ENCODE data around the gene ATOH8.

The ATOH8 gene

GRCh38 chr2:85720533-85720932 is 33.3 kb upstream of the ATOH8 start:
- H3K27ac ChIP-seq (ENCODE audit: low read length), result no peak overlapping the region
- H3K36me3 ChIP-seq (ENCODE audit: control insufficient read depth in 1 of 2, insufficient read depth in 2 of 2, low read length in 2 of 2), result no peaks in the 10 kb centered on the region
- no peaks in the 10 kb centered on the region for H3K4me1 ChIP-seq (ENCODE audit: control insufficient read depth in 1 of 2, insufficient read depth in 2 of 2, low read length in 2 of 2)
- H3K27me3 ChIP-seq (ENCODE audit: low read depth, low read length), result no peaks in the 10 kb centered on the region
- H3K9me3 ChIP-seq (ENCODE audit: control insufficient read depth in 1 of 2, low read length in 2 of 2), result no peaks in the 10 kb centered on the region
- no peak overlapping the region for H3K4me3 ChIP-seq (ENCODE audit: low read depth in 1 of 2, low read length in 2 of 2)

- Histone ChIP-seq H3K27me3 (ENCODE audit: low read depth, low read length) (no peaks in the 10 kb centered on the region), H3K36me3 (ENCODE audit: control insufficient read depth in 1 of 2, insufficient read depth in 2 of 2, low read length in 2 of 2) (no peaks in the 10 kb centered on the region), H3K27ac (ENCODE audit: low read length) (no peak overlapping the region), H3K4me1 (ENCODE audit: control insufficient read depth in 1 of 2, insufficient read depth in 2 of 2, low read length in 2 of 2) (no peaks in the 10 kb centered on the region), H3K9me3 (ENCODE audit: control insufficient read depth in 1 of 2, low read length in 2 of 2) (no peaks in the 10 kb centered on the region), H3K4me3 (ENCODE audit: low read depth in 1 of 2, low read length in 2 of 2) (no peak overlapping the region)
These were observed 32.1 kb upstream of the ATOH8 start for GRCh38 chr2:85721641-85722040.

- H3K36me3 ChIP-seq (ENCODE audit: control insufficient read depth in 1 of 2, insufficient read depth in 2 of 2, low read length in 2 of 2), result no peaks in the 10 kb centered on the region
- no peak overlapping the region for H3K4me3 ChIP-seq (ENCODE audit: low read depth in 1 of 2, low read length in 2 of 2)
- no peak overlapping the region for H3K27ac ChIP-seq (ENCODE audit: low read length)
- H3K4me1 ChIP-seq (ENCODE audit: control insufficient read depth in 1 of 2, insufficient read depth in 2 of 2, low read length in 2 of 2), result no peaks in the 10 kb centered on the region
- H3K9me3 ChIP-seq (ENCODE audit: control insufficient read depth in 1 of 2, low read length in 2 of 2), result no peaks in the 10 kb centered on the region
- no peaks in the 10 kb centered on the region for H3K27me3 ChIP-seq (ENCODE audit: low read depth, low read length)
These were observed 31.3 kb upstream of the ATOH8 start for GRCh38 chr2:85722519-85722918.

GRCh38 chr2:85723707-85724360 is 30.0 kb upstream of the ATOH8 start:
- no peaks in the 10 kb centered on the region for H3K9me3 ChIP-seq (ENCODE audit: control insufficient read depth in 1 of 2, low read length in 2 of 2)

GRCh38 chr2:85724731-85725181 is 29.0 kb upstream of the ATOH8 start:
- Histone ChIP-seq H3K27ac (ENCODE audit: low read length) (no peak overlapping the region), H3K4me1 (ENCODE audit: control insufficient read depth in 1 of 2, insufficient read depth in 2 of 2, low read length in 2 of 2) (peaks cover 3 to 14% of the 10 kb centered on the region in 2 donors), H3K27me3 (ENCODE audit: low read depth, low read length) (no peaks in the 10 kb centered on the region), H3K4me3 (ENCODE audit: low read depth in 1 of 2, low read length in 2 of 2) (no peak overlapping the region), H3K9me3 (ENCODE audit: control insufficient read depth in 1 of 2, low read length in 2 of 2) (no peaks in the 10 kb centered on the region), H3K36me3 (ENCODE audit: control insufficient read depth in 1 of 2, insufficient read depth in 2 of 2, low read length in 2 of 2) (no peaks in the 10 kb centered on the region)

More at GRCh38 chr2:85723707-85724360, 30.0 kb upstream of the ATOH8 start:
- no peak overlapping the region for H3K4me3 ChIP-seq (ENCODE audit: low read depth in 1 of 2, low read length in 2 of 2)
- H3K27me3 ChIP-seq (ENCODE audit: low read depth, low read length), result no peaks in the 10 kb centered on the region
- peaks cover 3 to 7% of the 10 kb centered on the region in 2 donors for H3K4me1 ChIP-seq (ENCODE audit: control insufficient read depth in 1 of 2, insufficient read depth in 2 of 2, low read length in 2 of 2)
- H3K27ac ChIP-seq (ENCODE audit: low read length), result no peak overlapping the region
- H3K36me3 ChIP-seq (ENCODE audit: control insufficient read depth in 1 of 2, insufficient read depth in 2 of 2, low read length in 2 of 2), result no peaks in the 10 kb centered on the region

GRCh38 chr2:85725451-85725850 is 28.3 kb upstream of the ATOH8 start:
- H3K27me3 ChIP-seq (ENCODE audit: low read depth, low read length), result no peaks in the 10 kb centered on the region
- no peaks in the 10 kb centered on the region for H3K36me3 ChIP-seq (ENCODE audit: control insufficient read depth in 1 of 2, insufficient read depth in 2 of 2, low read length in 2 of 2)
- peaks cover 3 to 14% of the 10 kb centered on the region in 2 donors for H3K4me1 ChIP-seq (ENCODE audit: control insufficient read depth in 1 of 2, insufficient read depth in 2 of 2, low read length in 2 of 2)
- no peaks in the 10 kb centered on the region for H3K9me3 ChIP-seq (ENCODE audit: control insufficient read depth in 1 of 2, low read length in 2 of 2)
- H3K27ac ChIP-seq (ENCODE audit: low read length), result no peak overlapping the region
- no peak overlapping the region for H3K4me3 ChIP-seq (ENCODE audit: low read depth in 1 of 2, low read length in 2 of 2)

- Histone ChIP-seq H3K9me3 (ENCODE audit: control insufficient read depth in 1 of 2, low read length in 2 of 2) (no peaks in the 10 kb centered on the region), H3K4me1 (ENCODE audit: control insufficient read depth in 1 of 2, insufficient read depth in 2 of 2, low read length in 2 of 2) (peaks cover 3 to 14% of the 10 kb centered on the region in 2 donors), H3K27ac (ENCODE audit: low read length) (no peak overlapping the region), H3K36me3 (ENCODE audit: control insufficient read depth in 1 of 2, insufficient read depth in 2 of 2, low read length in 2 of 2) (no peaks in the 10 kb centered on the region), H3K27me3 (ENCODE audit: low read depth, low read length) (no peaks in the 10 kb centered on the region), H3K4me3 (ENCODE audit: low read depth in 1 of 2, low read length in 2 of 2) (no peak overlapping the region)
These were observed 26.0 kb upstream of the ATOH8 start for GRCh38 chr2:85727798-85728197.

GRCh38 chr2:85728342-85728741 is 25.4 kb upstream of the ATOH8 start:
- Histone ChIP-seq H3K27ac (ENCODE audit: low read length) (no peak overlapping the region), H3K4me1 (ENCODE audit: control insufficient read depth in 1 of 2, insufficient read depth in 2 of 2, low read length in 2 of 2) (peaks cover 3 to 14% of the 10 kb centered on the region in 2 donors), H3K36me3 (ENCODE audit: control insufficient read depth in 1 of 2, insufficient read depth in 2 of 2, low read length in 2 of 2) (no peaks in the 10 kb centered on the region), H3K27me3 (ENCODE audit: low read depth, low read length) (no peaks in the 10 kb centered on the region), H3K9me3 (ENCODE audit: control insufficient read depth in 1 of 2, low read length in 2 of 2) (no peaks in the 10 kb centered on the region), H3K4me3 (ENCODE audit: low read depth in 1 of 2, low read length in 2 of 2) (no peak overlapping the region)

GRCh38 chr2:85728883-85729824 is 24.6 kb upstream of the ATOH8 start:
- Histone ChIP-seq H3K4me3 (ENCODE audit: low read depth in 1 of 2, low read length in 2 of 2) (peak overlapping the region in 1 of 2 donors; percentile 8), H3K27ac (ENCODE audit: low read length) (no peak overlapping the region)

GRCh38 chr2:85729825-85730510 is 23.8 kb upstream of the ATOH8 start:
- H3K36me3 ChIP-seq (ENCODE audit: control insufficient read depth in 1 of 2, insufficient read depth in 2 of 2, low read length in 2 of 2), result no peaks in the 10 kb centered on the region
- no peak overlapping the region for H3K27ac ChIP-seq (ENCODE audit: low read length)
- no peak overlapping the region for H3K4me3 ChIP-seq (ENCODE audit: low read depth in 1 of 2, low read length in 2 of 2)
- H3K9me3 ChIP-seq (ENCODE audit: control insufficient read depth in 1 of 2, low read length in 2 of 2), result no peaks in the 10 kb centered on the region
- peaks cover 3 to 14% of the 10 kb centered on the region in 2 donors for H3K4me1 ChIP-seq (ENCODE audit: control insufficient read depth in 1 of 2, insufficient read depth in 2 of 2, low read length in 2 of 2)
- H3K27me3 ChIP-seq (ENCODE audit: low read depth, low read length), result no peaks in the 10 kb centered on the region

More at GRCh38 chr2:85728883-85729824, 24.6 kb upstream of the ATOH8 start:
- H3K36me3 ChIP-seq (ENCODE audit: control insufficient read depth in 1 of 2, insufficient read depth in 2 of 2, low read length in 2 of 2), result no peaks in the 10 kb centered on the region
- no peaks in the 10 kb centered on the region for H3K9me3 ChIP-seq (ENCODE audit: control insufficient read depth in 1 of 2, low read length in 2 of 2)
- H3K4me1 ChIP-seq (ENCODE audit: control insufficient read depth in 1 of 2, insufficient read depth in 2 of 2, low read length in 2 of 2), result peaks cover 3 to 14% of the 10 kb centered on the region in 2 donors
- H3K27me3 ChIP-seq (ENCODE audit: low read depth, low read length), result no peaks in the 10 kb centered on the region

- Histone ChIP-seq H3K9me3 (ENCODE audit: control insufficient read depth in 1 of 2, low read length in 2 of 2) (no peaks in the 10 kb centered on the region), H3K27ac (ENCODE audit: low read length) (no peak overlapping the region), H3K4me3 (ENCODE audit: low read depth in 1 of 2, low read length in 2 of 2) (no peak overlapping the region), H3K36me3 (ENCODE audit: control insufficient read depth in 1 of 2, insufficient read depth in 2 of 2, low read length in 2 of 2) (no peaks in the 10 kb centered on the region), H3K27me3 (ENCODE audit: low read depth, low read length) (no peaks in the 10 kb centered on the region), H3K4me1 (ENCODE audit: control insufficient read depth in 1 of 2, insufficient read depth in 2 of 2, low read length in 2 of 2) (peaks cover 3 to 14% of the 10 kb centered on the region in 2 donors)
These were observed 23.0 kb upstream of the ATOH8 start for GRCh38 chr2:85730686-85731230.

All from muscle layer of duodenum (tissue), 2 donors.